ENCODE measurements around the gene CHAF1A.
A peak's percentile ranks its signal among the peaks of the same experiment; 100 is the strongest.

The CHAF1A gene

GRCh38 chr19:4385291-4386040, 17.0 kb upstream of the CHAF1A start:
- no peak for DNase-seq

GRCh38 chr19:4386041-4386782, 16.2 kb upstream of the CHAF1A start:
- DNase-seq = no peak

- no peak for DNase-seq
Observed at GRCh38 chr19:4388337-4389063, 13.9 kb upstream of the CHAF1A start.

GRCh38 chr19:4389064-4389375, 13.4 kb upstream of the CHAF1A start:
- DNase-seq = no peak

GRCh38 chr19:4389511-4390016, 12.9 kb upstream of the CHAF1A start:
- no peak for DNase-seq

- DNase-seq = no peak
Observed at GRCh38 chr19:4390017-4390566, 12.3 kb upstream of the CHAF1A start.

GRCh38 chr19:4390567-4391305, 11.7 kb upstream of the CHAF1A start:
- no peak for DNase-seq

GRCh38 chr19:4391306-4391693, 11.1 kb upstream of the CHAF1A start:
- no peak for DNase-seq

- no peak for DNase-seq
Observed at GRCh38 chr19:4391701-4392483, 10.5 kb upstream of the CHAF1A start.

GRCh38 chr19:4393947-4394590, 8.4 kb upstream of the CHAF1A start:
- DNase-seq = no peak

- no peak for DNase-seq
Observed at GRCh38 chr19:4396949-4397783, 5.3 kb upstream of the CHAF1A start.

GRCh38 chr19:4399812-4400134, 2.7 kb upstream of the CHAF1A start:
- DNase-seq = no peak

GRCh38 chr19:4400135-4400936, 2.1 kb upstream of the CHAF1A start, which contains the start of gene SH3GL1:
SH3GL1 (minus strand) TSS chr19:4400547; CDS start chr19:4400368, 179 bp downstream.
- peak; percentile 89 for DNase-seq

- no peak for DNase-seq
Observed at GRCh38 chr19:4401769-4402170, 670 bp upstream of the CHAF1A start.

- DNase-seq = no peak
Observed at GRCh38 chr19:4403005-4403761, 743 bp downstream of the CHAF1A start.

- no peak for DNase-seq
Observed at GRCh38 chr19:4405977-4406376, 3.5 kb downstream of the CHAF1A start.

- DNase-seq = no peak
Observed at GRCh38 chr19:4406626-4407025, 4.2 kb downstream of the CHAF1A start.

- DNase-seq = no peak
Observed at GRCh38 chr19:4409123-4409933, 6.9 kb downstream of the CHAF1A start.

Measured in activated gamma-delta T cell (primary cell).